NCI-H1436 (cell line): ENCODE results near the gene RER1.

ENCODE experiments used
- DNase-seq: peaks from one replicate; lab custom pipeline; 2025; lab: John Stamatoyannopoulos, UW

RER1 gene

DNA sequence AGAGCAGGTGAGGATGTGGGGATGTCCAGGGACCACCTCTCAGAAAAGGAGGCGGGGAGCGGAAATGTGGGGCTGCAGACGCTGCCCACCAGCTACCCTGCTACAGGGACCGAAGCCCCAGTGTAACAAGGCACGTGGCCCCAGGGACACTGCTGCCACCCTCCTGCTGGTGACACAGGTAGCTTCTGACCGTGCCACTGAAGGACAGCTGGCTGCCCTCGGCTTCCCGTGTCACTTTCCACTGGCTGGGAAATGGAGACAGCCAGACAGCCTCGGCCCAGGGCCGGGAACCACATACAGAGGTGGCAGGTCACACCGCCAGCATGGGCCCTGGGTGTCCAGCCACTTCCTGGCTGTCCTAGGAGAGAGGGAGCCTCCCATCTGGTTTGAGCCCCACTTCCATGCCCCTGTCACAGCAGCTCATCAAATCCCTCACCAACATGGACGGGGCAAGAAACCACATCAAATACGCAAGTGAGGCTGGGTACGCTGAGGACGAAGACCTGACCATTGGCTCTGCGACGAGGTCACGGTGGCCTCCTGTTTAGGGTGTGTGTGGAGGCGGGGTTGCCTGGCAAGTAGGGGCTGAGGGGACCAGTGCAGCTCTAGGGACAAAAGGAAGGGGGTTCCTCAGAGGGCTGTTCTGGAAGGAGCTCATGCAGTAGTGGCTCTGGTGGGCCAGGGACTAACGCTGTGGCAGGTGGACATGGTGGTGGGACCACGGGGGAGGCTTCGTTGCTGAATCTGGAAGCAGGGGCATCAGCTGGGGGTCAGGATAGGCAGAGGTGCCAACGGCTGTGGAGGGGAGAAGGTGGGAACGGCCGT is 15.7 kb downstream of the RER1 start:
- no peak for DNase-seq

DNA sequence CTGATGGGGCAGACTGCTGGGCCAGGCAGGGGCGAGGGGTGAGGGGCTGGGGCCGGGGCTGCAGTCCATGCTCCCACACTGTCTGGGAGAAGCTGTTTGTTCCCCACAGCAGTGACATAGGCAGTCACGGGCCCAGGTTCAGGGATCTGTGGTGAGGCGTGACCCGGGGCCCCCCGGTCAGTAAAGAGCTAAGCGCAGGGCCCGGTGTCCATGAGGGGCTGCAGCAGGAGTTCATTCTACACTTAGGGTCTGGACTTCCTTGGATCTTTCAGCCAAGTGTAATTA is 16.3 kb downstream of the RER1 start:
- no peak for DNase-seq

DNA sequence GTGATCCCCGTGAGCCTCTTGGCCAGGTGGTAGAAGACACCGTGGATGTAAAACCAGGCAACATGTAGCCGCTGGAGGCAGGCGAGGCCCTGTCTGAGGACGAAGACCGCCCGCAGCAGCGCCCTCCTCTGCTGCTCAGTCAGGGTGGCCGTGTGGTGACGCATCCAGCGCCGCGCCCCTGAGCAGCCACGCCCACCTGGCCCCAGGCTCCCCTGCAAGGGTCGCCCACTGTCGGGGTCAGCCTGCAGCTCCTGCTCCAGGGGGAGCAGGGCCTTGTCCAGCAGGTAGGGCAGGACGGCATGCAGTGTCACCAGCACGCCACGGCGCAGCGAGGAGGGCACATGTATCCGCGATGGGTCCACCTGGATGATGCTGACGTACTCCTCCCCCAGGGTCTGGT is 16.8 kb downstream of the RER1 start:
- no peak for DNase-seq

DNA sequence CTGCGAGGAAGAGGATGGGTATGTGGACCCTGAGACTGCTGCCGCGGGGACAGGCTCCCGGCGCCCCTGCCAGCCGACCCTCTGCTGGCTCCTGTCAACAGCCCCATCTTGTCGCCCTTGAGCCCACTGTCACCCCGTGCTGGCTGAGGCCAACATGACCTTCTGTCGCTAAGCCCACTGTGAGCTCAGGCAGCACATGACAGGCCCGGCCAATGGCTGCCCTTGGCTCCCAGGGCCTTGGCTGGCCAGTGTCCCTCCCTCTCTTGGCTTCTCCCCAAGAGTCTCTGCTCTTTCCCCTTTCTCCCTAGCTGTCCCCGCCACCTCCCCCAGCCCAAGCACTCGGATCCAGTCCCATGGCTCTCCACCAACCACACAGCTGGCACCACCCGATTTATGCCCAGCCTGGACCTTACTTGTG is 17.2 kb downstream of the RER1 start:
- DNase-seq, result no peak

DNA sequence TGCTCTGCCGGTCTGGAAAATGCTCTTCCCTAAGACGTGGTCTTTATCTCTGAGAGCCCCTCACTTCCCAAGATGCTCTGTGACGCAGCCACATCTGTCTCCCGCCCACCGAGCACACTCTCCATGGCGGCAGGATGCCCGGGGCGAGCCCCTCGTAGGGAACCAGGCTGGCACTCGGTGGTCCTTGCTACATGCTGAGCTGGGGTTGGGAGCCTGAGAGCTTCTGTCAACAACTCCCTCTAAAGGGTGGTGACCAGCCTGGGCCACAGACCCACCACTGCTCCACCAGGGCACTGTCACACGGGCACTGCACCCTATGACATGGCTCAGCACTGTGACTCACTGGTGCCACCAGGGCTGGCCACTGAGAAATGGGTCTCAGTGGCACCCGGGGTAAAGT is 18.1 kb downstream of the RER1 start:
- DNase-seq, result no peak

DNA sequence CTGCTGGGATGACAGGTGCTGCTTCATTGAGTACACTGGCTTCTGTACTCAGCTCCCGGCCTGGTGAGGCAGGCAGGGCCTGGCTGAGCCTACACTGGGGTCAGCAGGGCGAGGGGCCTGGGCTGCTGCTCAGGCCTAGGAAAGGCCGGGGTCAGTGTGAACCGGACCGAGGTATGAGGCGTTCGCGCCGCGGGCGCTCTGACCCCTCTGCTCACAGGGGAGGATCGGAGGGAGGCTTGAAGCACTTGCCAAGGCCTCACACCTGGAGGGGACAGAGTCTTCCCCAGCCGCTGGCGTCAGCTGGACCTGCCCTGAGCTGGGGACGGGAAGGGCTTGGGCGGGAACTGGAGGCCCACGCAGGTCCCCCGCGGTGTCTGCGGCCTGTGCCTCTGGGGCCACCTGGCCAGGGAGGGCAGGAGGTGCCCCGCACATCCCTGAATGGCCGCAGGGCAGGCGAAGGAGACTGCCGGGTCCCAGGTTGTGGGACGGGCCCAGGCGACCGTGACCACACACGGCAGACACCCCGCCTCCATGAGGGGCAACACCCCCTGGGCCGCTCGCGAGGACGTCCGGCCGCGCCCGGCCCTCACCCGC is 20.3 kb downstream of the RER1 start:
- no peak for DNase-seq

DNA sequence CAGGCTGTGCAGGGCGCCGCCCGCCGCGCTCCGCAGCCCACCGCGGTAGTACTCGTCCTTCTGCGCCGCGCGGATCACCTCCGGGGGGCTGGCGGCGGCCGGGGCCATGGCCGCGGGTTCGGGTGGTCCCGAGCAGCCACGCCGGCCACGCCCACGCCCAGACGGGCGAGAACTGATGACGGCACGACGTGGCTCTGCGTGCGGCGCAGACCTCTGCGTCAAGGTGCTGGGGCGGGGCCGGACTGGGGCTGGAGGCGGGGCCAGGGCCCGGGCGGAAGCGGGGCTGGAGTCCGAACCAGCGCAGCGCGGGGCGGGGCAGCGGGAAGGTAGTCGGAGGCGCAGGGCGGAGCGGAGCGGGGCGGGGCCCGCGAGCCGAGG is 20.7 kb downstream of the RER1 start, which contains the start of gene PEX10:
TSS of gene PEX10 (minus strand) at position 170 of the 378 bp plus-strand sequence. CDS start at position 108, 62 bp downstream.
- DNase-seq, result peak; percentile 93

DNA sequence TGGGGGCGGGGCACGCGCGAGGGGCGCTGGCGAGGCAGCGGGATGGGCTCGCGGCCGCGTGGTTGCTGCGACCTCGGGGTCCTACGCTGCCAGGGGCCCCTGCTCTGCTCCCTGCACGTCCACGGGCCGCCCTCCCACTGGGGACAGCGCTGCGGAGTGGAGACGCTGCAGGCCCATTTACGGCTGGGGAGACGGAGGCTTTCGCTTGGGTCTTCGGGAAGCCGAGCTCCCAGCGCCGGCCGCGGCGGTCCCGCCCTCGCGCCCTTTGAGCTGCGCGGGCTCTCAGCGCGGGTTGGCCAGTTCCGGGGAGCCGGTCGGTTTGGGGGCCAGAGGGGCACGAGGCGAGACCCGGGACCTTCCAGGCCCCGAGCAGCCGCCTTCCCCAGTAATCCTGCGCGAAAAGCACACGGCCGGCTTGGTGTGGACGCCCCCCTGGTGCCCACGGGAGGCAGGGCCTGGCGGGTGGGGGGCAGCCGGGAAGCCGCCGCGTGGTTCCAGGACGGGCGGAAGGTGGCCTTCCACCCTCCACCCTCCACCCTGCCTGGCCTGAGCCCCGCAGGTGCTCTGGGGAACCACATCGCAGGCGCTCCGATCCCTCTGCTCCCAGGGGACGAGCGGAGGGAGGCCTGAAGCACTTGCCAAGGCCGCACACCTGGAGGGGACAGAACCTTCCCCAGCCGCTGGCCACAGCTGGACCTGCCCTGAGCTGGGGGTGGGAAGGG is 21.3 kb downstream of the RER1 start:
- DNase-seq, result peak; percentile 54

DNA sequence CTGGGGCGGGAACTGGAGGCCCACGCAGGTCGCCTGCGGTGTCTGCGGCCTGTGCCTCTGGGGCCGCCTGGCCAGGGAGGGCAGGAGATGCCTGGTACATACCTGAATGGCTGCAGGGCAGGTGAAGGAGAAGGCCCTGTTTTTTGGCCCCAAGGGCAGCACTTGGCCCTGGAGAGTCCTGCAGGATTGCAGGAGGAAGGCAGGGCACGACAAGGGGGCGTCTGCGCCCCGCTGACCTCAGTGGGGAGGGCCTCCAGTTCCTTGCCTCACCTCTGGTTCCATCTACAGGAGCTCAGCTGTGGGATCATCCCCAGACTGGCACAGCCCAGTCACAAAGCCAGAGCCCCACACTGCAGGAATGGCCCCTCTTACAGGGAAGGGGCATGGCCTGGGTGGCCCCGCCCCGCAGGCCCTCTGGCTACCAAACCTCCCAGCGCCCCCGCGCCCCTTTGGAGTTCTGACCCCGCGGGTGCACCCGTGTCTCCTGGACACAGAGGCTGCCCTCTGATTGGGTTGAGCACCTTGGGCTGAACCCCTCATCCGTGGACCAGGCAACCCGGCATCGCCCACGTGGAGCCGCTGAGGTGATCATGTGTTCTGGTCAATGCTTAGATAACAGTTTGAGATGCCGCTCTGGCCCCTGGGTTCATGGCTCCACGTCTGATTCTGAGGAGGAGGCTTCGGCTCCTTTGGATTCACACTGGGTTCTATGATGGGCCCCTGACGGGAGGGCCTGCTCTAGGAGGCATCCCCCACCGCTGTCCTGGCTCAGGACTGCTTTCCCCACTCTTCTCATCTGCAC is 22.1 kb downstream of the RER1 start:
- DNase-seq, result no peak

DNA sequence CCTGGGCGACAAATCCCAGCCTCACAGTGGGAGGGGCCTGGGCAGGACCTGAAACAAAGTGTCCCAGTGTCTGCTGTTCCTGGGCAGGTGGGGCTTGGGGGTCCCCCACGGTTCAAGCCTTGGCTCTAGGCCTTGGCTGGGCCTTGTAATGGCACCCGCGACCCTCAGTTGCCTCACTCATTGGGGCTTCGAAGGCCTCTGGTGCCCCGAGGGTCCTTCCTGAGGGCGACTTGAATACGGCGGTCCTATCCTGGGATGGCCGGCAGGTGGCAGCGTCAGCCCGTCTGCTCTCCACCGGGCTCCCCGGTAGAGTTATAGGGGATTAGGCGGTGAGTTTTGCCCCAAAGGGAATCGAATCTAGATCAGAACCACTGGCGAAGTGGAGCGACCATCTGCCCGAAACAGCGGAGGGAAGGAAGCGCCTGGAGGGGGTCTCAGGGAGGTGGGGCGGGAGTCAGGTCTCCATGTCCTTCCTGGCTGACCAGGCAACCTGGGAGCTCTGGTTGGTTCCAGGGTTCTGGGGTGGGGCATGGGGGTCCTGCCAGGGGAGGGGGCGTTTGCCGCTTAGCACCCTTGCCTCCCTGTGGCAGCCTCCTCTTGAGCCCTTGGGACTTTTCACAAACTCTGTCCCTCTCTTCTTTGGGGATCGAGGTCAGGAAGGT is 22.8 kb downstream of the RER1 start:
- DNase-seq, result peak; percentile 66

DNA sequence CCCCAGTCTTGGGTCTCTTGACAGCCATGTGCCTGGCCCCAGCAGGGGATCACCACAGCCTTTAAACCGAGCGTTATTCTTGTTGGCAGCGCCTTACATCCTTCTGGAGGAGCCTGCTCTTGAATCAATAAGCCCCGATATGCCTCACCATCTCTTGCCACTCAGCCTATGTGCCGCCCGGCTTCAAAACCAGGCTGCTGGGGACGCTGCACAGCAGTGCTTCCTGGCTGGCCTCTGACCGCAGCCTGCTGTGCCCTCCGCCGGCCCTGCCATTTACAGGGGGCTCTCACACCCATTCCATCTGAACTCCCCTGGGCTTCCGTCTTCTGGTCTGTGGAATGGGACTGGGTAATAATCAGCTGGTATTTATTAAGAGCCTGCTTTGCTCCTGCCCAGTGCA is 23.7 kb downstream of the RER1 start:
- no peak for DNase-seq

DNA sequence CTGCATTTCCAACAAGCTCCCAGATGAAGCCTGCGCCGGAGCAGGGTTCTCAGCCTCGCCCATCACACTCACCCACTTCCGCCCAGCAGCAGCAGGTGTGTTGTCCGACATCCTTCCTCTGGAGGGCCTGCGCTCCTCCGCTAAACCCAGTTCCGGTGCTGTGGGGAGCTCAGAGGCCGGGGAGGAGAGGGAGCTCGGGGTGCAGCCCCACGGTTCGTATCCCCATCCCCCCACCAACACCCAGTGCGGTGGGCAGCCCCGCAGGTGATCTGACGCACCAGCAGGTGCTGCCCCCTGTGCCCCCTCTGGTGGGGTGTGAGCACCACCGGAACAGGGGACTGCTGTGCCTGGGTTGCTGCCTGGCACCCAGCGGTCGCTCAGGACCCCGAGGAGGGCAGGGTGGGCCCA is 24.2 kb downstream of the RER1 start:
- no peak for DNase-seq

DNA sequence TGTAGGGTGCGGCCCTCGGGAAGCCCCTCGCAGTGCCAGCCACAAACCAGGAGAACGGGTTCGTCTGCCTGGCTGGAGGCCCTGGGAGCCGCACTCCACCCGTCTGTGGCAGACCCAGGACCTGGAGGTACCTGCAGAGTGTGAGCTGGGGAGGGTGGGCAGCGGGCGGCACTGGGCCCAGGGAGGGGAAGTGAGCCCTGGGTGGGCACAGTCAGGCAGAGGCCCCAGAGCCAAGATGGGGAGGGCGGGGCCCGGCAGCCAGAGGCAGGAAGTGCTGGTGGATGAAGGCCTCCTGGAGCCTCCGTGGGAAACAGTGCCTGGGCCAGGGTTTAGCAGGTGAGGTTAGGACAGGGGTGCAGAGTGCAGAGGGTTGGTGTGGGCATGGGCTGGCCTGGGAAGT is 24.8 kb downstream of the RER1 start:
- no peak for DNase-seq

DNA sequence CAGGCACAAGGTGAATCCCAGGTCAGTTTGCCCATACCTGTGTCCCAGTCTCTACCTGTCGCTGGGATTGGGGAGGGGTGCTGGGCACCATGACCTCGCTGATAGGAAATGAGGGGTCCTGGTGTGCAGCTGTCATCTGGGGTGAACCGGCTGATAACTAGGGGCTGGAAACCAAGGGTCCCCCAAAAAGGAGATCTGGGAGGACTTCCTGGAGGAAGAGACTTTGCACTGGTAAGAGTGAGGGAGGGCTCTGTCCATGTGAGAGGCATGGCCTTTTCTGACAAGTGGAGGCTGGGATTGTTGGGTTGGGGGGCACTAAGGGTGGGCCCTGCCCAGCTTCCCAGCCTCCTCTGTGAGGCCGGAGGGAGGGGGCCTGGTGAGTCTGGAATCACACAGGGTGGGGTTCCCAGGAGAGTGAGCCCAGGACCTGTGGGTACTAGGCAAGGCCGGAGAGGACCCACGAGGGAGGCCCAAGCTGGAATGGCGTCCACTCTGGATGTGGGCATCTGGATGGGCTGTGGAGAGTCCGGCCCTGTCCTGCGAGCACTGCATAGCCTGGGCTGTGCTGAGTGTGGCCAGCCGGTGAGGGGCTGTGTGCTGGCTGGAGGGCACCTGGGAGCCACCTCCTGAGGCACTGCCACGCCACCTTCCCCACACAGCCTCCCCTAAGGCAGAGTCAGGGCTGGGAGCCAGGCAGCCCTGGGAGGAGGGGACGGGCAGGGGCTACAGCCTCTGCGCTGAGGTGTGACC is 25.6 kb downstream of the RER1 start:
- no peak for DNase-seq

DNA sequence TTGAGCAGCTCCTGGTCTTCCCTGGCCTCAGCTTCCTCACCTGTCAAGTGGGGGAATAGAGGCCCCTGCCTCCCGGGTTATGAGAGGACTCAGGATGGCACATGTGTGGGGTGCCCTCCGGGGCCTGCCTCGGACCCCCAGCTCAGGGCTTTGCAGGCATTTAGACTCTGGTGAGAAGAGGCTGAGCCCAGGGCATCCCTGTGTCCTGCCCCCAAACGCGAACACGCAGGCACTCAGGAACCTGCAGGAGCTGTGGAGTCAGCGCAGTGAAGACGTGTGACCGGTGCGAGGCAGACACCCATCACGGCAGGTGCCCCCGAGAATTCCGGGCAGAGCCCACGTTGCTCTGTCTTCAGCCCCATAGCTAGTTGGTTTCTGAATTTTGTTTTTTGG is 26.2 kb downstream of the RER1 start:
- no peak for DNase-seq

DNA sequence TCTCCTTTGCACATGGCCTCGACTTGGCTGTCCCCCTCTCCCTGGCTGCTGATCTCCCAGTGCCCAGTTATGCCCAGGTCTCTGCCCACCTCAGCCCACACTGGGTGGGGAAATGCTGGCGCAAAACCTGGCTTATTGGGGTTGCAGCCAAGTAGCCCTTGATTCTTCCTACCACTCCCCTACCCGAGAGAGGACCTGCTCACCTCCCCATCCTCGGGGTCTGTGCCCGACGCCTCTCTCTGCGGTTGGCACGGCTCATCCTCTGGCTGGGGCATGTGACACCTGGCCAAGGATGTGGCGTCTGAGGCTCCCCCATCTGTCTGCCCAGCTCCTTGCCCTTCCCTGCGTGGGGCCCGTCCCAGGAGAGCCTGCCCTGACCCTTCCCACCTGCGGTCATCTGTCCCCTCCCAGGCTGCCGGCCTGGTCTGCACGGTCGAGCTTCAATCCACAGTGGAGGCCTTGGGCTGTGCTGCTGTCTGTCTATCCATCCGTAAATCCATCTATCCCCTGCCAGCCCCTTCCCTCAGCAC is 27.2 kb downstream of the RER1 start:
- DNase-seq, result no peak

DNA sequence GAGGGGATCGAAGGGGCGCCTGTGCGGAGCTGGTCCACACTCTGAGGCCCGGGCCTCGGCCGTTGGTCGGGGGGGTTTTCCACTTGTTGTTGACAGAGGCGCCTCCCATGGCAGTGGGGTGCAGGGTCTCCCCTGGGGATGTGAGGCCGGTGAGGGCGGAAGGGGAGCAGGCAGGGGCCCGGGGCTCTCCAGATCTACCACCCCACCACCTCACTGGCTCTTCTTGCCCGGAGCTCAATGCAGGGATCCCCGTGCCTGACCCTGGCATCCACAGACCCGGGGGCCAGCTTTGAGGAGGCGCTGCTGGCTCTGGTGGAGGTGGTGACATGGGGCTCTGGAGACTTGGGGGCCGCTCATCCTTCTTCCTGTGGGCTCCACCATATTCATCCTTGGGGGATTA is 27.8 kb downstream of the RER1 start:
- DNase-seq, result no peak

DNA sequence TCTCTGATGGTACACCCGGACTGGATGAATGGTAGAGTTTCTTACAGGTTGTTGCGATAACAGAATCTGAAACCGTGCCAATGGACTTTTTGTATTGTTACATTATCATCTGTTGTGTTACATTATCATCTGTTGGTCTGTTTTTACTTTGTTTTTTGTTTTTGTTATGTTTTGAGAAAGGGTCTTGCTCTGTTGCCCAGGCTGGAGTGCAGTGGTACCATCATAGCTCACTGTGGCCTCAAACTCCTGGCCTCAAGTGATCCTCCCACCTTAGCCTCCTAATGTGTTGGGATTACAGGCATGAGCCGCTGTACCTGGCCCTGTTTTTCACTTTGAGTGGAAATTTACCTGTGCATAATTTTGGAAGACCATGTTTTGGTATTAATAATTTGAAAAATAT is 30.9 kb downstream of the RER1 start:
- no peak for DNase-seq

DNA sequence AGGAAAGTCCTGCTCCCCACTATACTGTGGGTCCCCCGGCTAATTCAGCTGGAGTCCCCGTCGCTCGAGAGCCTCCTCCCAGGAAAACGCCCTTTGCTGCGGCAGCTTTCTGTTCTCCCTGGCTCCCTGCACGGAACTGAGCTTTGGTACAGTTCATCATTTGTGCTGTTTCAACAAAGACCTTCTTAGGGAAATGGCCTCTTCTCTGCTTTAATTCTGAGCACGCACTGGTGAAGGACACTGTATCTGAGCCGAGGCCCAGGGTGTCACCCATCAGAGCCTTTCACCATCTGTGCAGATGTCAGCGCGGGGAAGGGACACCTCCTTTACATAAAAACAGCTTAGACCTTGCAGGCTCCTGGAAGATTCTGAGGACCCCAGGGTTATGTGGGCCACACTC is 34.3 kb downstream of the RER1 start:
- no peak for DNase-seq

DNA sequence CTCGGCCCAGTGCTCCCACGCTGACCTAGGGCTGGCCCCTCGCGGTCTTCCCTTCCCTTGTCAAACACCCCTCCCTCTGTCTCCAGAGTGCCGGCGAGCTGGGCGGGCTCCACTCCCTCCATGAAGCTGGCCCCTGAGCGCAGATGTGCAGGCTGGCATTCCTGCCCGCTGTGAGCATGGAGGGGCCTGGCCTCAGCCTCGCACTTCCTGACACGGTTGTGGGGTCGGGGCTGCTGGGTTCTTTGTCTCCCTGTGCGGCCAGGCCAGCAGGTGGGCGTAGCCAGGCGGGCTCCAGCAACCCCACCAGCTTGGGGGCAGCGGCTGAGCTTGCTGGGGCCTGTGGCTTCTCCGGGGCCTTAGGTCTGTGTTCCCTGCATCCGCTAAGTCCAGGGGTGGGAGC is 34.9 kb downstream of the RER1 start:
- no peak for DNase-seq

DNA sequence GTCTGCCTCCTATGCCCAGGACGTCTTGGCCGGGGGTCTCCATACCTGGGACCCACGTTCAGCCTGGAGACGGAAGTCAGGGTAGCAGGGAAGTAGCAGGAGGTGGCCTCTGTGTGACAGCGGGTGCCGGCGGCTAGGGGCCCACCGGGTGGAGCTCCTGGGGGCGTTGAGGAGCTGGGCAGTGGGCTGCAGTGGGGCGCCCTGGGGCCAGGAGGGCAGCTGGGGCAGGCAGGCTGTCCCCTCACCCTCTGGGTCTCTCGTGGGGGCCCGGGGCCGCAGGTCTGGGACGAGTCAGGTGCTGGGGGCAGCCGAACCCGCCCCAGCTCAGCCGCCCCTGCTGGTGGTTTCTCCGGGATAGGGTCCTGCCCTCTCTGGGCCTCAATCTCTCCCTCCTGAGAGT is 35.4 kb downstream of the RER1 start:
- no peak for DNase-seq
